ENCODE measurements around the gene CD101.

- TF ChIP-seq POLR2AphosphoS5 (IDR thresholded peaks at IDR 0.05; ENCODE audit: low read depth) (no peak), EZH2 (IDR thresholded peaks at IDR 0.05; ENCODE audit: low read depth, unreplicated experiment) (no peak), EZH2phosphoT487 (IDR thresholded peaks at IDR 0.05; ENCODE audit: unreplicated experiment) (no peak), ZNF114 (CRISPR knock-in tag; IDR thresholded peaks at IDR 0.05) (no peak)
- TF ChIP-seq, protein P1, sequence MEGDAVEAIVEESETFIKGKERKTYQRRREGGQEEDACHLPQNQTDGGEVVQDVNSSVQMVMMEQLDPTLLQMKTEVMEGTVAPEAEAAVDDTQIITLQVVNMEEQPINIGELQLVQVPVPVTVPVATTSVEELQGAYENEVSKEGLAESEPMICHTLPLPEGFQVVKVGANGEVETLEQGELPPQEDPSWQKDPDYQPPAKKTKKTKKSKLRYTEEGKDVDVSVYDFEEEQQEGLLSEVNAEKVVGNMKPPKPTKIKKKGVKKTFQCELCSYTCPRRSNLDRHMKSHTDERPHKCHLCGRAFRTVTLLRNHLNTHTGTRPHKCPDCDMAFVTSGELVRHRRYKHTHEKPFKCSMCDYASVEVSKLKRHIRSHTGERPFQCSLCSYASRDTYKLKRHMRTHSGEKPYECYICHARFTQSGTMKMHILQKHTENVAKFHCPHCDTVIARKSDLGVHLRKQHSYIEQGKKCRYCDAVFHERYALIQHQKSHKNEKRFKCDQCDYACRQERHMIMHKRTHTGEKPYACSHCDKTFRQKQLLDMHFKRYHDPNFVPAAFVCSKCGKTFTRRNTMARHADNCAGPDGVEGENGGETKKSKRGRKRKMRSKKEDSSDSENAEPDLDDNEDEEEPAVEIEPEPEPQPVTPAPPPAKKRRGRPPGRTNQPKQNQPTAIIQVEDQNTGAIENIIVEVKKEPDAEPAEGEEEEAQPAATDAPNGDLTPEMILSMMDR (conservative IDR thresholded peaks at IDR 0.05; ENCODE audit: low read depth in 2 of 2) = peak; percentile 11 to 40; a peak in 2 of 4 replicates
- TF ChIP-seq, protein P2, sequence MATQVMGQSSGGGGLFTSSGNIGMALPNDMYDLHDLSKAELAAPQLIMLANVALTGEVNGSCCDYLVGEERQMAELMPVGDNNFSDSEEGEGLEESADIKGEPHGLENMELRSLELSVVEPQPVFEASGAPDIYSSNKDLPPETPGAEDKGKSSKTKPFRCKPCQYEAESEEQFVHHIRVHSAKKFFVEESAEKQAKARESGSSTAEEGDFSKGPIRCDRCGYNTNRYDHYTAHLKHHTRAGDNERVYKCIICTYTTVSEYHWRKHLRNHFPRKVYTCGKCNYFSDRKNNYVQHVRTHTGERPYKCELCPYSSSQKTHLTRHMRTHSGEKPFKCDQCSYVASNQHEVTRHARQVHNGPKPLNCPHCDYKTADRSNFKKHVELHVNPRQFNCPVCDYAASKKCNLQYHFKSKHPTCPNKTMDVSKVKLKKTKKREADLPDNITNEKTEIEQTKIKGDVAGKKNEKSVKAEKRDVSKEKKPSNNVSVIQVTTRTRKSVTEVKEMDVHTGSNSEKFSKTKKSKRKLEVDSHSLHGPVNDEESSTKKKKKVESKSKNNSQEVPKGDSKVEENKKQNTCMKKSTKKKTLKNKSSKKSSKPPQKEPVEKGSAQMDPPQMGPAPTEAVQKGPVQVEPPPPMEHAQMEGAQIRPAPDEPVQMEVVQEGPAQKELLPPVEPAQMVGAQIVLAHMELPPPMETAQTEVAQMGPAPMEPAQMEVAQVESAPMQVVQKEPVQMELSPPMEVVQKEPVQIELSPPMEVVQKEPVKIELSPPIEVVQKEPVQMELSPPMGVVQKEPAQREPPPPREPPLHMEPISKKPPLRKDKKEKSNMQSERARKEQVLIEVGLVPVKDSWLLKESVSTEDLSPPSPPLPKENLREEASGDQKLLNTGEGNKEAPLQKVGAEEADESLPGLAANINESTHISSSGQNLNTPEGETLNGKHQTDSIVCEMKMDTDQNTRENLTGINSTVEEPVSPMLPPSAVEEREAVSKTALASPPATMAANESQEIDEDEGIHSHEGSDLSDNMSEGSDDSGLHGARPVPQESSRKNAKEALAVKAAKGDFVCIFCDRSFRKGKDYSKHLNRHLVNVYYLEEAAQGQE (IDR thresholded peaks at IDR 0.05; ENCODE audit: unreplicated experiment) = no peak
Measured at GRCh38 chr1:116982319-116983004, 19.1 kb upstream of the CD101 start.

Data from GM23338 (cell line).